Common myeloid progenitor, CD34-positive (primary cell): ENCODE data around the gene AHCY.
"Not testable (repeated sequence)": the region's sequence is repeated elsewhere in the genome, so short reads cannot be mapped to it uniquely, and the experiment has no call there.

Experiments used
- CTCF ChIA-PET: fragments of 350-600 bp; sonication (Branson Sonifier 250); formaldehyde crosslinking; loops from one replicate; lab custom pipeline; 2021; ENCODE audit warnings: antibody characterized with exemption; lab: Charles Lee
- POLR2A ChIA-PET: fragments of 350-600 bp; sonication (Branson Sonifier 250); formaldehyde crosslinking; loops from one replicate; lab custom pipeline; 2021; ENCODE audit warnings: antibody characterized with exemption; lab: Charles Lee
- DNase-seq, 3 donors: peaks; one replicate each; pipeline versions ENCODE4 v3.0.0 to v3.0.0-alpha.2; 2013
- H3K27ac ChIP-seq, 2 experiments: 1 replicate in 1 of 2; 2 replicates in 1 of 2; pipeline ENCODE4 v1.7.0; 2013; ENCODE audit warnings: inconsistent platforms in 2 of 2, low read length in 2 of 2, mild to moderate bottlenecking in 2 of 2, low read depth in 1 of 2, moderate library complexity in 1 of 2; ENCODE audit not compliant: severe bottlenecking in 2 of 2, insufficient read depth in 1 of 2, poor library complexity in 1 of 2
- H3K27me3 ChIP-seq, 5 experiments: replicated peaks in 2 of 5; 1 replicate in 3 of 5; 2 replicates in 2 of 5; pipeline versions ENCODE4 v1.6.1 to v1.7.0; 2013; ENCODE audit warnings: low read length in 4 of 5, mild to moderate bottlenecking in 2 of 5, moderate library complexity in 2 of 5, inconsistent platforms in 1 of 5; ENCODE audit not compliant: insufficient read depth in 5 of 5, control insufficient read depth in 4 of 5
- H3K36me3 ChIP-seq, 4 experiments: 1 replicate in 2 of 4; 2 replicates in 2 of 4; pipeline versions ENCODE4 v1.6.1 to v1.7.0; 2013; ENCODE audit warnings: low read length in 3 of 4, control low read depth in 1 of 4, mild to moderate bottlenecking in 1 of 4; ENCODE audit not compliant: control insufficient read depth in 4 of 4, insufficient read depth in 4 of 4
- H3K4me1 ChIP-seq, 4 experiments: 1 replicate in 3 of 4; 2 replicates in 1 of 4; pipeline versions ENCODE4 v1.6.1 to v1.7.1; 2013; ENCODE audit warnings: low read length in 3 of 4, mild to moderate bottlenecking in 3 of 4, control low read depth in 1 of 4, inconsistent platforms in 1 of 4, moderate library complexity in 1 of 4; ENCODE audit not compliant: control insufficient read depth in 4 of 4, insufficient read depth in 4 of 4; ENCODE audit errors: control extremely low read depth in 1 of 4
- H3K4me3 ChIP-seq, 7 experiments: 1 replicate in 4 of 7; 2 replicates in 3 of 7; pipeline versions ENCODE4 v1.5.1 to v1.7.0; 2013; ENCODE audit warnings: mild to moderate bottlenecking in 7 of 7, low read length in 6 of 7, moderate library complexity in 6 of 7, inconsistent platforms in 2 of 7, low read depth in 2 of 7, control low read depth in 1 of 7; ENCODE audit not compliant: insufficient read depth in 4 of 7, control insufficient read depth in 1 of 7; ENCODE audit errors: extremely low read depth in 1 of 7
- H3K9me3 ChIP-seq, 5 experiments: 1 replicate in 4 of 5; 2 replicates in 1 of 5; pipeline versions ENCODE4 v1.6.1 to v1.7.1; 2013; ENCODE audit warnings: low read length in 4 of 5, mild to moderate bottlenecking in 2 of 5, inconsistent platforms in 1 of 5, low read depth in 1 of 5, moderate library complexity in 1 of 5; ENCODE audit not compliant: control insufficient read depth in 4 of 5, insufficient read depth in 2 of 5; ENCODE audit errors: control extremely low read depth in 1 of 5
- WGBS: methylation state at CpG from one replicate; pipeline ENCODE4 v1.1.5; 2013; ENCODE audit not compliant: insufficient coverage; 5-methylcytosine and 5-hydroxymethylcytosine counted together

Gene AHCY

GRCh38 chr20:34292496-34292895 is 10.7 kb downstream of the AHCY start:
- Histone ChIP-seq H3K27me3 (no peaks in the 10 kb centered on the region), H3K4me3 (no peak overlapping the region), H3K4me1 (no peaks in the 10 kb centered on the region), H3K9me3 (no peaks in the 10 kb centered on the region), H3K36me3 (peaks cover 3 to 84% (median 60%) of the 10 kb centered on the region in 4 experiments), H3K27ac (no peak overlapping the region)
- ChIA-PET CTCF (interaction anchor here (0.9 to 2.6 kb wide), 4 partner anchors 10 to 230 kb away, joined by 3 to 6 read pairs (median 4); partner anchors contain the start of gene AHCY), POLR2A (no interaction called here)
- no peak for DNase-seq
- WGBS = 96% methylated on average over 3 of the region's 3 CpGs

- Histone ChIP-seq H3K36me3 (peaks cover 3 to 87% (median 65%) of the 10 kb centered on the region in 4 experiments), H3K9me3 (no peaks in the 10 kb centered on the region), H3K4me1 (no peaks in the 10 kb centered on the region), H3K27ac (no peak overlapping the region), H3K27me3 (no peaks in the 10 kb centered on the region), H3K4me3 (no peak overlapping the region)
- ChIA-PET CTCF (interaction anchor here (2.1 kb wide), 1 partner anchor 9 kb away, joined by 6 read pairs; no protein-coding TSS in a partner anchor), POLR2A (interaction anchor here (0.5 kb wide), 1 partner anchor 267 kb away, joined by 3 read pairs; no protein-coding TSS in a partner anchor)
- no peak for DNase-seq
- 100% methylated on average over 9 of the region's 11 CpGs for WGBS
Observed at GRCh38 chr20:34290471-34290870, 12.7 kb downstream of the AHCY start.

DNA sequence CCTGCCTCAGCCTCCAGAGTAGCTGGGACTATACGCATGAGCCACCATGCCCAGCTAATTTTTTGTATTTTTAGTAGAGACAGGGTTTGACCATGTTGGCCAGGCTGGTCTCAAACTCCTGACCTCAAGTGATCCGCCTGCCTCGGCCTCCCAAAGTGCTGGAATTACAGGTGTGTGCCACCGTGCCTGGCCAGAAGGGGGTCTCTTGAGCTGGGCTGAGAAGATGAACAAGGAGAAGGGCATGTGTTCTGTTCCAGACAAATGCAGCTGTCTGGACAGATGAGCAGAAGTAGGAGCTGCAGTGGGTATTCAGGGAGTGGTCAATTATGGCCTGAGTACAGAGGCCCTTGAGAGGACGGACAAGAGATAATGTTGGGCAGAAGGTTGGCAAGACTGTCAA is 15.7 kb downstream of the AHCY start:
- H3K9me3 ChIP-seq, H3K4me1 ChIP-seq, DNase-seq, H3K27ac ChIP-seq, H3K27me3 ChIP-seq, H3K4me3 ChIP-seq: not testable (repeated sequence)
- CTCF ChIA-PET = interaction anchor here (0.7 to 0.9 kb wide), 2 partner anchors 9 to 14 kb away, joined by 3 to 4 read pairs; no protein-coding TSS in a partner anchor
- POLR2A ChIA-PET = interaction anchor here (0.6 kb wide), 1 partner anchor 32 kb away, joined by 6 read pairs; no protein-coding TSS in a partner anchor
- peaks cover 13 to 82% (median 66%) of the 10 kb centered on the region in 4 experiments for H3K36me3 ChIP-seq
- WGBS = 96% methylated on average over 4 of the region's 5 CpGs

- peaks cover 0 to 7% (median 1%) of the 10 kb centered on the region in 4 experiments for H3K4me1 ChIP-seq
- no peak for DNase-seq
- H3K27ac ChIP-seq = no peak overlapping the region
- ChIA-PET CTCF (no interaction called here), POLR2A (no interaction called here)
- H3K4me3 ChIP-seq = no peak overlapping the region
- H3K27me3 ChIP-seq = no peaks in the 10 kb centered on the region
- H3K36me3 ChIP-seq = peaks cover 23 to 79% (median 55%) of the 10 kb centered on the region in 4 experiments
- WGBS = 96% methylated on average over 15 of the region's 16 CpGs
- no peaks in the 10 kb centered on the region for H3K9me3 ChIP-seq
Observed at GRCh38 chr20:34285450-34285849, 17.7 kb downstream of the AHCY start.

- Histone ChIP-seq H3K4me1 (peaks cover 0 to 7% (median 1%) of the 10 kb centered on the region in 4 experiments), H3K36me3 (peaks cover 23 to 82% (median 52%) of the 10 kb centered on the region in 4 experiments), H3K9me3 (no peaks in the 10 kb centered on the region), H3K27me3 (no peaks in the 10 kb centered on the region), H3K27ac (no peak overlapping the region), H3K4me3 (no peak overlapping the region)
- no peak for DNase-seq
- ChIA-PET CTCF (interaction anchor here (0.8 to 1.6 kb wide), 2 partner anchors 8 to 25 kb away, joined by 3 to 4 read pairs; no protein-coding TSS in a partner anchor), POLR2A (no interaction called here)
- WGBS = no CpG with 5 or more reads among the region's 1 CpG
Observed at GRCh38 chr20:34283844-34284243, 19.3 kb downstream of the AHCY start.

DNA sequence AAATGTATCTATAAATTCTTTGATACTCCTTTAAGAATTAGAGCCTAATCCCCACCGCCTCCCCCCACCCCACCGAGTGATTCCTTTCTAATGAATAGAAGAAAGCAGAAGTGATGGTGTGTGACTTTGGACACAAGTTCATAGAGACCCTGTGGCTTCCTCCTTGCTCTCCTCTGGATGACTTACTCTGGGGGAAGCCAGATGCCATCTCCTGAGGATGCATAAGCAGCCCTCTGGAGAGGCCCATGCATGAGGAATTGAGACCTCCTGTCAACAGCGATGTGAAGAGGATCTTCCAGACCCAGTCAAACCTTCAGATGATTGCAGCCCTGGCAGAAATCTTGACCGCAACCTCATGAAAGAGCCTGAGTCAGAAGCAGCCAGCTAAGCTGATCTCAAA is 21.1 kb downstream of the AHCY start:
- DNase-seq = peak in 2 of 3 donors; percentile 36 to 43
- CTCF ChIA-PET = interaction anchor here (2.2 kb wide), 1 partner anchor 31 kb away, joined by 8 read pairs; no protein-coding TSS in a partner anchor
- H3K27me3 ChIP-seq = no peaks in the 10 kb centered on the region
- H3K4me1 ChIP-seq = peaks cover 0 to 7% (median 1%) of the 10 kb centered on the region in 4 experiments
- 100% methylated on average over 1 of the region's 4 CpGs for WGBS
- POLR2A ChIA-PET = no interaction called here
- no peaks in the 10 kb centered on the region for H3K9me3 ChIP-seq
- H3K36me3 ChIP-seq = peaks cover 21 to 81% (median 48%) of the 10 kb centered on the region in 4 experiments
- no peak overlapping the region for H3K27ac ChIP-seq
- no peak overlapping the region for H3K4me3 ChIP-seq

GRCh38 chr20:34281177-34281576 is 22.0 kb downstream of the AHCY start:
- DNase-seq = no peak
- POLR2A ChIA-PET = no interaction called here
- Histone ChIP-seq H3K36me3 (peaks cover 23 to 82% (median 48%) of the 10 kb centered on the region in 4 experiments), H3K9me3 (no peaks in the 10 kb centered on the region), H3K27me3 (no peaks in the 10 kb centered on the region), H3K4me3 (no peak overlapping the region), H3K27ac (no peak overlapping the region), H3K4me1 (peaks cover 0 to 7% (median 1%) of the 10 kb centered on the region in 4 experiments)
- no CpG with 5 or more reads among the region's 3 CpGs for WGBS
- CTCF ChIA-PET = interaction anchor here (0.9 to 2.2 kb wide), 3 partner anchors 32 to 90 kb away, joined by 3 to 8 read pairs (median 3); no protein-coding TSS in a partner anchor
